Mucosa of descending colon (tissue), 3 donors: Measurements from ENCODE around the gene RAB13. TPM values are rescaled to one million over a fixed set of nuclear protein-coding genes. Genes with fewer than 3 reads are reported as not detected.
A peak's percentile ranks its signal among the peaks of the same experiment; 100 is the strongest.

Experiments
- ATAC-seq: fragments of 200-7000 bp; cut with Tn5 transposase; one replicate; pipeline ENCODE4 v1.9.1; 2020; ENCODE audit warnings: mild to moderate bottlenecking, moderate library complexity
- DNase-seq, 3 donors: peaks; one replicate each; pipeline ENCODE4 v3.0.0-alpha.2; 2020
- H3K36me3 ChIP-seq: fragments of 200-600 bp; one replicate; pipeline ENCODE4 v1.8.0; 2021; ENCODE audit warnings: low read depth, mild to moderate bottlenecking
- H3K4me1 ChIP-seq: fragments of 200-600 bp; one replicate; pipeline ENCODE4 v1.8.0; 2021; ENCODE audit warnings: low read depth, mild to moderate bottlenecking
- H3K4me3 ChIP-seq: fragments of 200-600 bp; one replicate; pipeline ENCODE4 v1.8.0; 2021; ENCODE audit warnings: mild to moderate bottlenecking
- H3K9me3 ChIP-seq: fragments of 200-600 bp; one replicate; pipeline ENCODE4 v1.8.0; 2021; ENCODE audit warnings: mild to moderate bottlenecking
- CTCF ChIP-seq: fragments of 200-600 bp; IDR thresholded peaks from one replicate; pipeline ENCODE4 v1.8.0; 2022; ENCODE audit warnings: antibody characterized with exemption, mild to moderate bottlenecking
- intact Hi-C, 2 donors: fragments of 100-400 bp; cut with DNase I in 1 of 2; cut with micrococcal nuclease in 1 of 2; formaldehyde crosslinking; loops; one replicate each; pipeline versions ENCODE4 v1.11.0 to v1.11.1; 2022; cut with DNase I, micrococcal nuclease
- total RNA-seq, 3 donors: library from RNA; stranded (reverse); fragmentation: NEBNext Ultra II Directional in 2 of 3; extraction: Animal tissue kit (Norgen Biotek cat#: 25700) in 2 of 3; gene quantifications; one replicate each; pipeline versions ENCODE4 v1.2.1 to v1.2.4, GENCODE V29; 2021 to 2023
- donor health status: DM: no; HTN: no; CAD: no; lungs with moderate emphysema.
- donor health status: DM: no; HTN: no; CAD: no.
- donor health status: DM: no; HTN: yes; CAD: no.

The RAB13 gene
- total RNA-seq, 3 donors from 2014 or later = 55.4 to 82.5 (median 77.5) TPM

- intact Hi-C loops = loop anchor here in 1 of 2 donors (10.0 kb wide), 2 partner anchors 119 to 149 kb away; no protein-coding TSS in a partner anchor
- Histone ChIP-seq H3K4me1 (peaks cover 13% of the 10 kb centered on the region), H3K36me3 (no peaks in the 10 kb centered on the region), H3K4me3 (no peak overlapping the region), H3K9me3 (no peaks in the 10 kb centered on the region)
- DNase-seq (peak in 1 of 3 donors; percentile 41), ATAC-seq (no peak)
- TF ChIP-seq CTCF = no peak
These were observed 41.9 kb downstream of the RAB13 start for GRCh38 chr1:153944005-153944826.

- H3K36me3 ChIP-seq = no peaks in the 10 kb centered on the region
- intact Hi-C loops = loop anchor here in 1 of 2 donors (10.0 kb wide), 2 partner anchors 118 to 148 kb away; no protein-coding TSS in a partner anchor
These were observed 43.2 kb downstream of the RAB13 start for GRCh38 chr1:153942766-153943549.

GRCh38 chr1:153941826-153942725 is 44.1 kb downstream of the RAB13 start:
- H3K9me3 ChIP-seq = no peaks in the 10 kb centered on the region
- ATAC-seq (no peak), DNase-seq (no peak)
- intact Hi-C loops = loop anchor here in 1 of 2 donors (10.0 kb wide), 2 partner anchors 117 to 147 kb away; no protein-coding TSS in a partner anchor
- no peak for TF ChIP-seq CTCF
- no peak overlapping the region for H3K4me3 ChIP-seq
- no peaks in the 10 kb centered on the region for H3K36me3 ChIP-seq
- H3K4me1 ChIP-seq = peaks cover 13% of the 10 kb centered on the region

More at GRCh38 chr1:153942766-153943549, 43.2 kb downstream of the RAB13 start:
- no peak for ATAC-seq
- Histone ChIP-seq H3K9me3 (no peaks in the 10 kb centered on the region), H3K4me1 (peaks cover 13% of the 10 kb centered on the region), H3K4me3 (no peak overlapping the region)
- no peak for TF ChIP-seq CTCF
- DNase-seq = no peak

- peaks cover 4% of the 10 kb centered on the region for H3K36me3 ChIP-seq
These were observed 45.4 kb downstream of the RAB13 start for GRCh38 chr1:153940756-153941155.

More at GRCh38 chr1:153940756-153941155, 45.4 kb downstream of the RAB13 start:
- DNase-seq (no peak), ATAC-seq (no peak)
- no peak overlapping the region for H3K4me3 ChIP-seq
- H3K4me1 ChIP-seq = peaks cover 9% of the 10 kb centered on the region
- H3K9me3 ChIP-seq = no peaks in the 10 kb centered on the region
- intact Hi-C loops = loop anchor here in 1 of 2 donors (10.0 kb wide), 2 partner anchors 116 to 146 kb away; no protein-coding TSS in a partner anchor
- no peak for TF ChIP-seq CTCF
